HG03469 (cell line): Measurements from ENCODE around the gene CSRP3.

Experiments used
- ATAC-seq: cut with Tn5 transposase; IDR thresholded peaks from one replicate; pipeline ENCODE4 v1.9.1; 2021; ENCODE audit warnings: mild to moderate bottlenecking, moderate library complexity, moderate number of reproducible peaks; ENCODE audit not compliant: unreplicated experiment

The CSRP3 gene

GRCh38 chr11:19191530-19192169 lies 10.1 kb downstream of the CSRP3 start:
- ATAC-seq = no peak

GRCh38 chr11:19187833-19188258 lies 13.9 kb downstream of the CSRP3 start:
- no peak for ATAC-seq

- no peak for ATAC-seq
Observed at GRCh38 chr11:19187114-19187832, 14.5 kb downstream of the CSRP3 start.

GRCh38 chr11:19185516-19186052 lies 16.2 kb downstream of the CSRP3 start:
- no peak for ATAC-seq

- no peak for ATAC-seq
Observed at GRCh38 chr11:19185036-19185435, 16.7 kb downstream of the CSRP3 start.

- no peak for ATAC-seq
Observed at GRCh38 chr11:19183646-19184045, 18.1 kb downstream of the CSRP3 start.

GRCh38 chr11:19181531-19182261 lies 20.1 kb downstream of the CSRP3 start:
- ATAC-seq = no peak

GRCh38 chr11:19176629-19177186 lies 25.1 kb downstream of the CSRP3 start:
- no peak for ATAC-seq

- no peak for ATAC-seq
Observed at GRCh38 chr11:19173964-19174638, 27.7 kb downstream of the CSRP3 start.

- ATAC-seq = no peak
Observed at GRCh38 chr11:19173004-19173689, 28.6 kb downstream of the CSRP3 start.

GRCh38 chr11:19168090-19168489 lies 33.7 kb downstream of the CSRP3 start:
- ATAC-seq = no peak

GRCh38 chr11:19164881-19165280 lies 36.9 kb downstream of the CSRP3 start:
- no peak for ATAC-seq

- no peak for ATAC-seq
Observed at GRCh38 chr11:19164230-19164855, 37.4 kb downstream of the CSRP3 start.

- no peak for ATAC-seq
Observed at GRCh38 chr11:19163617-19164016, 38.2 kb downstream of the CSRP3 start.

GRCh38 chr11:19162951-19163505 lies 38.8 kb downstream of the CSRP3 start:
- no peak for ATAC-seq

GRCh38 chr11:19161651-19162050 lies 40.1 kb downstream of the CSRP3 start:
- no peak for ATAC-seq

- ATAC-seq = no peak
Observed at GRCh38 chr11:19160847-19161246, 40.9 kb downstream of the CSRP3 start.

- no peak for ATAC-seq
Observed at GRCh38 chr11:19156892-19157291, 44.9 kb downstream of the CSRP3 start.

- ATAC-seq = no peak
Observed at GRCh38 chr11:19145319-19145718, 56.5 kb downstream of the CSRP3 start.
